Activated CD8-positive, alpha-beta memory T cell treated with anti-CD3 and anti-CD28 coated beads, Interleukin-2, amount 10 ng/mL, durations not matched to agents 7 days and 5 days (primary cell): Measurements from ENCODE around the gene ABCA2. TPM values are rescaled to one million over a fixed set of nuclear protein-coding genes. Genes with fewer than 3 reads are reported as not detected.
A peak's percentile ranks its signal among the peaks of the same experiment; 100 is the strongest.
"Not testable (repeated sequence)": the region's sequence is repeated elsewhere in the genome, so short reads cannot be mapped to it uniquely, and the experiment has no call there.

Source experiments
- ATAC-seq: fragments of 150-1000 bp; cut with Tn5 transposase; one replicate; pipeline ENCODE4 v1.10.0; 2021; ENCODE audit warnings: moderate library complexity
- CTCF ChIA-PET: fragments of 350-600 bp; sonication (Branson Sonifier 250); formaldehyde crosslinking; loops from one replicate; lab custom pipeline; 2021; ENCODE audit warnings: antibody characterized with exemption; lab: Charles Lee
- DNase-seq: peaks from one replicate; pipeline ENCODE4 v3.0.0-alpha.2; 2020
- H3K27ac Mint-ChIP-seq: one replicate; pipeline ENCODE4 v1.8.0; 2021; ENCODE audit warnings: mild to moderate bottlenecking, mixed read lengths
- H3K27me3 Mint-ChIP-seq: one replicate; pipeline ENCODE4 v1.8.0; 2021; ENCODE audit warnings: mixed read lengths
- H3K36me3 Mint-ChIP-seq: one replicate; pipeline ENCODE4 v1.8.0; 2021; ENCODE audit warnings: mild to moderate bottlenecking, mixed read lengths
- H3K4me1 Mint-ChIP-seq: one replicate; pipeline ENCODE4 v1.8.0; 2021; ENCODE audit warnings: mixed read lengths
- H3K4me3 Mint-ChIP-seq: one replicate; pipeline ENCODE4 v1.8.0; 2021; ENCODE audit warnings: mild to moderate bottlenecking, moderate library complexity, mixed read lengths
- H3K9me3 Mint-ChIP-seq: one replicate; pipeline ENCODE4 v1.8.0; 2022; ENCODE audit warnings: low read depth, mixed read lengths
- total RNA-seq, 2 experiments: library from RNA; stranded (reverse); gene quantifications; one replicate each; pipeline ENCODE4 v1.2.3, GENCODE V29; 2021

The ABCA2 gene
- total RNA-seq, 2 experiments from 2014 or later: 30.0 to 73.6 TPM

DNA sequence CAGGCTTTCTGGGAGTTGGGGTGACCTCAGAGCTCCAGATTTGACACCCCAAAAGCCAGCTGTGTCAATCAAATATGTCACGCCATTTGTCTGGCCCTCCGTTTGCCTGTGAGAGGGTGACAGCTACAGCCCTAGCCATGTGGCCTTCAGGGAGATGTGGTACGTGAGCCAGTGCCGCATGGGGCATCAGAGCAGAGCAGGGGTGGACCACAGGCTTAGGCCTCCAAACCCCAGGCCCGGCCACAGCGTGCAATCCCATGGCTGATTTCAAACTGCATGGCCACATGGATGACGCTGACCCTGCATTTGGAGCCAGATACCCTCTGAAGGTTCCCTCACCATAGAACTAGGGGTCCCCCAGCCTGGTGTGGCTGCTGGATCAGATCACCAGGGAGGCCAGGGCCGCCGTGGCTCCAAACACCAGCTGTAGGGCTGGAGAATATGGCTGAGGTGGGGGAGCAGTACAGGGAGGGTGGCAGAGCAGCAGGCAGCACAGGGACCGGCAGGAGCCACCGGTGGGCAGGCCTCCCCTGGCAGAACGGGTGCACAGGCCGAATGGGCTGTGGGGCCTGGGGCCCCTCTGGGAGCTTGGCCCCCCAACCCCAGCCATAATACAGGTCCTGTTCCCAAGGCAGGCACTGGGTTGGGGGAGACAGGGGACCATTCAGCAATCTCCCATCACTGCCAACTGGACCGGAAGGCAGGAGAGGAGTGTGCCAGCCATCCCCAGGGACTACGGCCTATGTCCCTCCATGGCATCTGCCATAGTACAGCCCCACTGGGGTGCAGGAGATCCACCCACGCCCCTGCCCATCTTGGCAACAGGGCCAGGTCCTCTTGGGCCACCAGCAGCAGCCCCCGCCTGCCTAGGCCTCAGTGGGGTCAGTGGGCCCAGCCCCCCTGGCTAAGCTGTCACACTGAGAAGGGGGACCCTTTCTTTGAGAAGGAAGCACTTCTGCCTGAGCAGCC is 40.8 kb upstream of the ABCA2 start:
- peaks cover 4% of the 10 kb centered on the region for H3K36me3 Mint-ChIP-seq
- H3K27me3 Mint-ChIP-seq: no peaks in the 10 kb centered on the region
- H3K27ac Mint-ChIP-seq: peak overlapping the region; percentile 24
- CTCF ChIA-PET: interaction anchor here (0.7 to 10.2 kb wide), 41 partner anchors 8 to 397 kb away, joined by 3 to 183 read pairs (median 5); partner anchors contain the start of genes ABCA2, AJM1, CYSRT1 and DPP7
- H3K4me1 Mint-ChIP-seq: peaks cover 29% of the 10 kb centered on the region
- no peaks in the 10 kb centered on the region for H3K9me3 Mint-ChIP-seq
- ATAC-seq (no peak), DNase-seq (no peak)
- peak overlapping the region; percentile 61 for H3K4me3 Mint-ChIP-seq

DNA sequence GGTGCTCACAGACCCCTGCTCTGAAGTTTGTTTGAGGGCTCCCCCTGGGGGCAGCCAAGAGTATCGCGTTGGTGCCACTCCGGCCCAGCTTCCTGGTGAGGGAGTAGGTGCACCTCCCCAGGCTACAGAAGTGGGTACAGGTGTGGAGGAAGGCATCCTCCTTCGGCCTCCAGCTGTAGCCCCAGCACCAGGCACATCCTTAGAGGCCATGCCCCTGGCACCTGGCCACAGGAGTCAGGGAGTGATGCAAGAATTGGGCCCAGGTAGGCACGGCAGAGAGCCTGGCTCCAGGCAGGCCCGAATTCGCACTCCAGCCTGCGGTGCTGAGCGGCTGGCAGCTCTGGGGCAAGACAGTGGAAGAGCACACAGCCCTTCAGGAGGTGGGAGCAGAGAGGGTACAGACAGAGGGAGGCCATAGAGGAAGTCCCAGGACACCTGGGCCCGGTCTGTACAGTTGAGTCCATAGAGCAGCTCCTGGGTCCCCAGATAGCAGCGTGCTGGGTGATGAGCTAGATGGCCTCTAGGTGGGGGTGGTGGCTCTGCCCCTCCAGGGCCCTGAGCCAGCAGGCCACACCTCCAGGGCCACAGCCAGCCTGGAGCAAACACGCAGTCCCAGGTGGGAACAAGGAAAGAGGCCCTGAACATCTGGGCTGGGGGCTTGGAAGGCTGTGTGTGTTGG is 40.0 kb upstream of the ABCA2 start:
- Mint-ChIP-seq H3K9me3 (no peaks in the 10 kb centered on the region), H3K27ac (peak overlapping the region; percentile 63), H3K36me3 (peaks cover 4% of the 10 kb centered on the region), H3K4me1 (peaks cover 28% of the 10 kb centered on the region), H3K27me3 (no peaks in the 10 kb centered on the region), H3K4me3 (peak overlapping the region; percentile 41)
- ATAC-seq (peak; percentile 48), DNase-seq (peak; percentile 91)
- CTCF ChIA-PET: interaction anchor here (0.6 to 10.2 kb wide), 53 partner anchors 9 to 338 kb away, joined by 3 to 183 read pairs (median 5); partner anchors contain the start of genes ABCA2, AJM1, CCDC183 and CYSRT1

GRCh38 chr9:137066096-137066861 is 38.2 kb upstream of the ABCA2 start:
- ATAC-seq (no peak), DNase-seq (no peak)
- H3K27ac Mint-ChIP-seq: no peak overlapping the region
- H3K27me3 Mint-ChIP-seq: no peaks in the 10 kb centered on the region
- H3K4me3 Mint-ChIP-seq: no peak overlapping the region
- H3K9me3 Mint-ChIP-seq: no peaks in the 10 kb centered on the region
- peaks cover 4% of the 10 kb centered on the region for H3K36me3 Mint-ChIP-seq
- peaks cover 20% of the 10 kb centered on the region for H3K4me1 Mint-ChIP-seq
- CTCF ChIA-PET: interaction anchor here (1.1 to 10.2 kb wide), 15 partner anchors 9 to 249 kb away, joined by 3 to 183 read pairs (median 22); partner anchors contain the start of genes ABCA2, CLIC3, ENTPD2 and FUT7

GRCh38 chr9:137065336-137065967 is 37.4 kb upstream of the ABCA2 start:
- no peaks in the 10 kb centered on the region for H3K9me3 Mint-ChIP-seq
- H3K36me3 Mint-ChIP-seq: peaks cover 4% of the 10 kb centered on the region
- peaks cover 3% of the 10 kb centered on the region for H3K27me3 Mint-ChIP-seq
- no peak for DNase-seq
- ATAC-seq: no peak
- no peak overlapping the region for H3K4me3 Mint-ChIP-seq
- CTCF ChIA-PET: interaction anchor here (1.6 to 10.2 kb wide), 7 partner anchors 8 to 38 kb away, joined by 4 to 183 read pairs (median 95); partner anchors contain the start of genes ABCA2, FUT7, MAN1B1 and NPDC1
- H3K27ac Mint-ChIP-seq: no peak overlapping the region
- peaks cover 15% of the 10 kb centered on the region for H3K4me1 Mint-ChIP-seq

DNA sequence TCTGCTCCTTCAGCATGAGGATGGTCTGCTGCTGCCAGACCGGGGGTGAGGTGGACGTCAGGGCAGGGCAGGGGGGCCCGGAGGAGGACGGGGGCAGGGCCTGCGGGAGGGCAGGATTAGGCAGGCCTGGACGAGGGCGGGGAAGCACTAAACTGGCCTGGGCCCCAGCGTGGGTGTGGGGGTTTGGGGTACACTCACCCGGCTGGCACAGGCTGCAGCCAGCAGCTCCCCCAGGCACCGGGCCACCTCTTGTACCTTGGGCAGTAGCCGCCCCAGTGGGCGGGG is 36.8 kb upstream of the ABCA2 start:
- Mint-ChIP-seq H3K36me3 (peaks cover 4% of the 10 kb centered on the region), H3K27ac (no peak overlapping the region), H3K27me3 (peaks cover 3% of the 10 kb centered on the region), H3K4me3 (no peak overlapping the region), H3K9me3 (no peaks in the 10 kb centered on the region), H3K4me1 (peaks cover 15% of the 10 kb centered on the region)
- DNase-seq: no peak
- CTCF ChIA-PET: interaction anchor here (1.2 to 10.2 kb wide), 14 partner anchors 11 to 335 kb away, joined by 3 to 183 read pairs (median 5); partner anchors contain the start of genes ABCA2, FUT7, MAN1B1 and NPDC1
- no peak for ATAC-seq

GRCh38 chr9:137064027-137064879 is 36.2 kb upstream of the ABCA2 start:
- H3K27me3 Mint-ChIP-seq: peaks cover 3% of the 10 kb centered on the region
- H3K9me3 Mint-ChIP-seq: no peaks in the 10 kb centered on the region
- ATAC-seq: no peak
- H3K4me1 Mint-ChIP-seq: peaks cover 15% of the 10 kb centered on the region
- CTCF ChIA-PET: interaction anchor here (0.7 to 10.2 kb wide), 26 partner anchors 8 to 334 kb away, joined by 3 to 183 read pairs (median 4); partner anchors contain the start of genes ABCA2, FUT7, MAN1B1 and NPDC1
- no peak overlapping the region for H3K4me3 Mint-ChIP-seq
- no peak overlapping the region for H3K27ac Mint-ChIP-seq
- peaks cover 4% of the 10 kb centered on the region for H3K36me3 Mint-ChIP-seq
- no peak for DNase-seq

DNA sequence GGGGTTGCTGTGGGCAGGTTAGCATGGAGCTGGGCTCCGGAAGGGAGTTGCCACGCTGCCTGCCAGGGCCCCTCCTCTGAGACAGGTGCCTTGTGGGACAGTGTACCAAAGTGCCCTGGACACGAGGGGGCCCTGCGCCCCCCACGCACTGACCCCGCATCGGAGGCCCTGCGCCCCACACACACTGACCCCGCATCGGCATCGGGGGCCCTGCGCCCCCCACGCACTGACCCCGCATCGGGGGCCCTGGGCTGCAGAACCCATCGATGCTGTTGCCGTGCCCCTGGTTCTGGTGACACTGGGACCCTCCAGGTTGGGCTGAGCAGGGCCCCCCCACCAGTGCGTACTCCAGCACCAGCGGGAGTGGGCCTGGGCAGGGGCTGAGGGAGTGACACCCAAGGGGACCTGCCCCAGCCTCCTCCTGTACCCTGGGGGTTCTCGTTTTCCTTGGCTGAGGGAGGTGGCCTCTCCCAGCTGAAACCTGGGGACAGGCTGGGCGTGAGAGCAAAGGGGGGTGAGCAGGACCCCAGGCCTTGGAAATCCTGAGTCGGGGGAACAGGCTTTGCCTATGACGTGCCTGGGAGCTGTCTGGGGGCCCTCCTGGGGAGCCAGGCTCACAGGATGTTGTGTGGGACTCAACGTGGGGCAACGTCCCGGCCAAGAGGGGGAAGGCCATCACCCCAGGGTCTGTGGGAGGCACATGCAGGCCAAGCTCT is 35.4 kb upstream of the ABCA2 start:
- H3K4me3 Mint-ChIP-seq: no peak overlapping the region
- peaks cover 4% of the 10 kb centered on the region for H3K36me3 Mint-ChIP-seq
- ATAC-seq (no peak), DNase-seq (no peak)
- H3K9me3 Mint-ChIP-seq: no peaks in the 10 kb centered on the region
- H3K27me3 Mint-ChIP-seq: peaks cover 4% of the 10 kb centered on the region
- peaks cover 11% of the 10 kb centered on the region for H3K4me1 Mint-ChIP-seq
- H3K27ac Mint-ChIP-seq: no peak overlapping the region
- CTCF ChIA-PET: interaction anchor here (0.7 to 10.2 kb wide), 26 partner anchors 9 to 333 kb away, joined by 3 to 183 read pairs (median 4); partner anchors contain the start of genes ABCA2, FUT7, MAN1B1 and NPDC1

DNA sequence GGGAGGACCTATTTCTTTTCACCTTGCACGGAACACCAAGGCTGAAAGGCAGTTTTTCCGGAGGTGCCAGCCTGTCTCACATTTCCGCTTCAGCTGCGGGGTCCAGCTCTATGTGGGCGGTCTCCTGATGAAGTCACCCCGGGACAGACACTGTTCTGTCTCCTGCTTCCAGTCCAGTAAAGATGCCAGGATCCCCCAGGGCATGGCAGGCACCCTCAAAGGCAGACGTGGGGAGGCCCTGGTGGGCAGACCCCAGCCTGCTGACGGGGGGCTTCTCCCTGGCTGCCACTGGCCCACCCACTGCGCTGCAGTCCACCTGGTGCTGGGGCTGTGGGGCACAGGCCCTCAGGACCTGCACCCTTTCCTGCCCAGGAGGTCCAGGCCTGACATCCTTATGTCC is 34.8 kb upstream of the ABCA2 start:
- ATAC-seq, H3K36me3 Mint-ChIP-seq, H3K4me1 Mint-ChIP-seq, H3K27me3 Mint-ChIP-seq, H3K27ac Mint-ChIP-seq, H3K9me3 Mint-ChIP-seq, DNase-seq, H3K4me3 Mint-ChIP-seq: not testable (repeated sequence)
- CTCF ChIA-PET: interaction anchor here (1.5 to 9.5 kb wide), 5 partner anchors 10 to 71 kb away, joined by 5 to 98 read pairs (median 6); partner anchors contain the start of genes ABCA2, FUT7 and PAXX

DNA sequence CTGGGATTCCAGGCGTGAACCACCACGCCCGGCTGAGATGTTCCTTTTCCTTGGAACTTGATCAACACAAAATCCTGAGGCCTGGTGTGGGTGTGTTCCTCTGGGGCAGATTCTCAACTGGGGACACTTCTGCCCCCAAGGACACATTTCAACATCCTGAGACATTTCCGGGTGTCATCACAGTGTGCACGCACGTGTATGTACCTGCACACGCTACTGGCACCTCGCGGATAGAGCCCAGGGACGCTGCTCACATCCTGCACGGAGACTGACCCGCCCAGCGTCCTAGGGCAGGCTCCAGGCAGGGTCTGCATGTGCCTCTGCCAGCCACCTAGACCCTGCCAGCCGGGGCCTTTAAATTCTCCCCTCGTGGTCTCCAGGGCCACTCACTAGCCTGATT is 34.3 kb upstream of the ABCA2 start:
- H3K4me3 Mint-ChIP-seq: no peak overlapping the region
- peaks cover 4% of the 10 kb centered on the region for H3K4me1 Mint-ChIP-seq
- CTCF ChIA-PET: interaction anchor here (1.8 kb wide), 1 partner anchor 16 kb away, joined by 6 read pairs; no protein-coding TSS in a partner anchor
- DNase-seq (no peak), ATAC-seq (no peak)
- no peak overlapping the region for H3K27ac Mint-ChIP-seq
- H3K27me3 Mint-ChIP-seq: peaks cover 6% of the 10 kb centered on the region
- H3K9me3 Mint-ChIP-seq: no peaks in the 10 kb centered on the region
- H3K36me3 Mint-ChIP-seq: peaks cover 3% of the 10 kb centered on the region

GRCh38 chr9:137058521-137059234 is 30.6 kb upstream of the ABCA2 start:
- Mint-ChIP-seq H3K36me3 (no peaks in the 10 kb centered on the region), H3K9me3 (no peaks in the 10 kb centered on the region), H3K27me3 (peaks cover 9% of the 10 kb centered on the region), H3K4me1 (peaks cover 2% of the 10 kb centered on the region), H3K27ac (no peak overlapping the region), H3K4me3 (no peak overlapping the region)
- CTCF ChIA-PET: interaction anchor here (1.1 to 6.2 kb wide), 6 partner anchors 7 to 111 kb away, joined by 3 to 47 read pairs (median 8); partner anchors contain the start of genes NPDC1 and SAPCD2
- DNase-seq (no peak), ATAC-seq (no peak)
